GM18517 (cell line): ENCODE results near the gene HEXIM2.
"Not testable (repeated sequence)": the region's sequence is repeated elsewhere in the genome, so short reads cannot be mapped to it uniquely, and the experiment has no call there.

Source experiments
- ATAC-seq: cut with Tn5 transposase; IDR thresholded peaks from one replicate; pipeline ENCODE4 v1.9.1; 2021; ENCODE audit warnings: mild to moderate bottlenecking, moderate library complexity; ENCODE audit not compliant: unreplicated experiment

Gene HEXIM2

GRCh38 chr17:45168991-45169752, 7.5 kb downstream of the HEXIM2 start:
- ATAC-seq: no peak

GRCh38 chr17:45170280-45170930, 8.7 kb downstream of the HEXIM2 start:
- no peak for ATAC-seq

- no peak for ATAC-seq
These were observed 9.3 kb downstream of the HEXIM2 start for GRCh38 chr17:45170931-45171337.

GRCh38 chr17:45171338-45172231, 9.9 kb downstream of the HEXIM2 start:
- ATAC-seq: no peak

- ATAC-seq: no peak
These were observed 10.5 kb downstream of the HEXIM2 start for GRCh38 chr17:45172232-45172540.

- ATAC-seq: no peak
These were observed 11.0 kb downstream of the HEXIM2 start for GRCh38 chr17:45172541-45173286.

GRCh38 chr17:45175759-45176115, 14.1 kb downstream of the HEXIM2 start:
- ATAC-seq: no peak

- no peak for ATAC-seq
These were observed 15.9 kb downstream of the HEXIM2 start for GRCh38 chr17:45177563-45177962.

- no peak for ATAC-seq
These were observed 22.5 kb downstream of the HEXIM2 start for GRCh38 chr17:45184144-45184543.

- ATAC-seq: no peak
These were observed 25.2 kb downstream of the HEXIM2 start for GRCh38 chr17:45186801-45187354.

GRCh38 chr17:45189009-45189408, 27.3 kb downstream of the HEXIM2 start:
- no peak for ATAC-seq

- no peak for ATAC-seq
These were observed 29.0 kb downstream of the HEXIM2 start for GRCh38 chr17:45190503-45191255.

- no peak for ATAC-seq
These were observed 33.7 kb downstream of the HEXIM2 start for GRCh38 chr17:45195424-45195823.

- ATAC-seq: no peak
These were observed 35.4 kb downstream of the HEXIM2 start for GRCh38 chr17:45197108-45197507.

- no peak for ATAC-seq
These were observed 36.1 kb downstream of the HEXIM2 start for GRCh38 chr17:45197555-45198334.

GRCh38 chr17:45200701-45201100, 39.0 kb downstream of the HEXIM2 start:
- no peak for ATAC-seq

- no peak for ATAC-seq
These were observed 39.8 kb downstream of the HEXIM2 start for GRCh38 chr17:45201457-45201856.

GRCh38 chr17:45201880-45202279, 40.2 kb downstream of the HEXIM2 start:
- ATAC-seq: not testable (repeated sequence)
